Endothelial cell (in vitro differentiated cells): ENCODE results near the gene LPCAT2. TPM values are rescaled to one million over a fixed set of nuclear protein-coding genes. Genes with fewer than 3 reads are reported as not detected.

Experiments
- DNase-seq: peaks from one replicate; pipeline ENCODE4 v3.0.0; 2021; ENCODE audit warnings: low spot score
- H3K27ac Mint-ChIP-seq: one replicate; pipeline ENCODE4 v1.8.0; 2021; ENCODE audit warnings: mixed read lengths, inconsistent platforms; ENCODE audit not compliant: unreplicated experiment
- H3K27me3 Mint-ChIP-seq: one replicate; pipeline ENCODE4 v1.8.0; 2021; ENCODE audit warnings: mild to moderate bottlenecking, moderate library complexity, mixed read lengths, inconsistent platforms; ENCODE audit not compliant: unreplicated experiment
- H3K36me3 Mint-ChIP-seq: one replicate; pipeline ENCODE4 v1.8.0; 2021; ENCODE audit warnings: mild to moderate bottlenecking, low read depth, mixed read lengths, inconsistent platforms; ENCODE audit not compliant: unreplicated experiment
- H3K4me1 Mint-ChIP-seq: one replicate; pipeline ENCODE4 v1.8.0; 2021; ENCODE audit warnings: mild to moderate bottlenecking, mixed read lengths, inconsistent platforms; ENCODE audit not compliant: unreplicated experiment
- H3K4me3 Mint-ChIP-seq: one replicate; pipeline ENCODE4 v1.8.0; 2021; ENCODE audit warnings: mild to moderate bottlenecking, mixed read lengths, inconsistent platforms; ENCODE audit not compliant: unreplicated experiment
- H3K9me3 Mint-ChIP-seq: one replicate; pipeline ENCODE4 v1.8.0; 2021; ENCODE audit warnings: mixed read lengths, inconsistent platforms; ENCODE audit not compliant: unreplicated experiment
- total RNA-seq: library from RNA; stranded (reverse); fragmentation: NEBNext Ultra II Directional; extraction: Animal tissue kit (Norgen Biotek cat#: 25700); gene quantifications from one replicate; pipeline ENCODE4 v1.2.1, GENCODE V29; 2021; ENCODE audit not compliant: unreplicated experiment
- TF ChIP-seq, protein P1 (sequence below): fragments of 200-600 bp; sonication (generic); IDR thresholded peaks from one replicate; pipeline ENCODE4 v1.5.0; 2021; ENCODE audit warnings: antibody characterized with exemption; ENCODE audit not compliant: unreplicated experiment

Gene LPCAT2
- total RNA-seq, 1 donor from 2014 or later: 25.5 TPM

DNA sequence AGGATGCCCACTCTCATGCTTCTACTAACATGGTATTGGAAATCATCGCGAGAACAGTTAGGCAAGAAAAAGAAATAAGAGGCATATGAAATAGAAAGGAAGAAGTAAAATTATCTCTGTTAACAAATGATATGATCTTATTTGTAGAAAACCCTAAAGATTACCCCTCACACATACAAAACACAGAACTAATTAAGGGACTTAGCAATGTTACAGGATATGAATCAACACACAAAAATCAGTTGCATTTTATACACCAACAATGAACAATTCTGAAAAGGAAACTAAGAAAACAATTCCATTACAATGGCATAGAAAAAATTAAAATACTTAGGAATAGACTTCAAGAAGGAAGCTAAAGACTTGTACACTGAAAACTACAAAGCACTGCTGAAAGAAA, 54.9 kb downstream of the LPCAT2 start:
- H3K36me3 Mint-ChIP-seq: peaks cover 11% of the 10 kb centered on the region
- no peaks in the 10 kb centered on the region for H3K9me3 Mint-ChIP-seq
- no peak for DNase-seq
- no peak overlapping the region for H3K4me3 Mint-ChIP-seq
- peaks cover 18% of the 10 kb centered on the region for H3K4me1 Mint-ChIP-seq
- H3K27me3 Mint-ChIP-seq: no peaks in the 10 kb centered on the region
- TF ChIP-seq, protein P1, sequence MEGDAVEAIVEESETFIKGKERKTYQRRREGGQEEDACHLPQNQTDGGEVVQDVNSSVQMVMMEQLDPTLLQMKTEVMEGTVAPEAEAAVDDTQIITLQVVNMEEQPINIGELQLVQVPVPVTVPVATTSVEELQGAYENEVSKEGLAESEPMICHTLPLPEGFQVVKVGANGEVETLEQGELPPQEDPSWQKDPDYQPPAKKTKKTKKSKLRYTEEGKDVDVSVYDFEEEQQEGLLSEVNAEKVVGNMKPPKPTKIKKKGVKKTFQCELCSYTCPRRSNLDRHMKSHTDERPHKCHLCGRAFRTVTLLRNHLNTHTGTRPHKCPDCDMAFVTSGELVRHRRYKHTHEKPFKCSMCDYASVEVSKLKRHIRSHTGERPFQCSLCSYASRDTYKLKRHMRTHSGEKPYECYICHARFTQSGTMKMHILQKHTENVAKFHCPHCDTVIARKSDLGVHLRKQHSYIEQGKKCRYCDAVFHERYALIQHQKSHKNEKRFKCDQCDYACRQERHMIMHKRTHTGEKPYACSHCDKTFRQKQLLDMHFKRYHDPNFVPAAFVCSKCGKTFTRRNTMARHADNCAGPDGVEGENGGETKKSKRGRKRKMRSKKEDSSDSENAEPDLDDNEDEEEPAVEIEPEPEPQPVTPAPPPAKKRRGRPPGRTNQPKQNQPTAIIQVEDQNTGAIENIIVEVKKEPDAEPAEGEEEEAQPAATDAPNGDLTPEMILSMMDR: no peak
- no peak overlapping the region for H3K27ac Mint-ChIP-seq

DNA sequence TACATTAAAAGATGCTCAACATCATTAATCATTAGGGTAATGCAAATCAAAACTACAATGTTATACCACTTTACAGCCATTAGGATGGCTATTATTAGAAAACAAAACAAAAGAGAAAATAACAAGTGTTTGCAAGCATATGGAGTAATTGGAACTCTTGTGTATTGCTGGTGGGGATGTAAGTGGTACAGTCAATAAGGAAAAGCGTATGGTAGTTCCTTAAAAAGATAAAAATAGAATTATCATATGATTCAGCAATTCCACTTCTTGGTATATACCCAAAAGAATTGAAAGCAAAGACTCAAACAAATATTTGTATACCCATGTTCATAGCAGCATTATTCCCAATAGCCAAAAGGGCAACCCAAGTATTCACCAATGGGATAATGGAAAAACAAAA, 56.2 kb downstream of the LPCAT2 start:
- TF ChIP-seq, protein P1: no peak
- Mint-ChIP-seq H3K36me3 (peaks cover 11% of the 10 kb centered on the region), H3K4me3 (no peak overlapping the region), H3K27ac (no peak overlapping the region), H3K9me3 (no peaks in the 10 kb centered on the region), H3K4me1 (peaks cover 15% of the 10 kb centered on the region), H3K27me3 (no peaks in the 10 kb centered on the region)
- no peak for DNase-seq

DNA sequence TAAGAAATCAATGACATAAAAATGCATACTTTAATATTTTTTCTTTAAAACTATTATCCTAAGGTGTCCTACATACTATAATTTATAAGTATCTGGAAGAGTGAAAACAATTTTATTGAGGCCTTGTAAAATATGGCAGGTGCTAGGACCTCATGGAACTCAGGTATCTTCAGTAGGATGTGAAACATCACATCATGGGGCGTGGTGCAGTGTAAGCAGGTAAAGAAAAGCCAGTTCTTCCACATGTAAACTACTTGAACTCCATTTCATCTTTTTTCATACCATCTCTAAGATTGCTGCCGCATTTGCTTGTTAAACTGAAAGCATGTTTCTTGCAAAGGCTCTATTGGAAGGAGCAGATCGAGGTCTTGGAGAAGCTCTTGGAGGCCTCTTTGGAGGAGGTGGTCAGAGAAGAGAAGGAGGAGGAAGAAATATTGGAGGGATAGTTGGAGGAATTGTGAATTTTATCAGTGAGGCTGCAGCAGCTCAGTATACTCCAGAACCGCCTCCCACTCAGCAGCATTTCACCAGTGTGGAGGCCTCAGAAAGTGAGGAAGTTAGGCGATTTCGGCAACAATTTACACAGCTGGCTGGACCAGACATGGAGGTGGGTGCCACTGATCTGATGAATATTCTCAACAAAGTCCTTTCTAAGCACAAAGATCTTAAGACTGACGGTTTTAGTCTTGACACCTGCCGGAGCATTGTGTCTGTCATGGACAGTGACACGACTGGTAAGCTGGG, 57.7 kb downstream of the LPCAT2 start, which contains the start of gene CAPNS2:
Gene CAPNS2, plus strand, starts transcription at position 253 of the 744 bp plus-strand sequence. Its CDS starts 73 bp downstream, at position 326.
- TF ChIP-seq, protein P1: no peak
- H3K4me1 Mint-ChIP-seq: peaks cover 18% of the 10 kb centered on the region
- no peak for DNase-seq
- H3K4me3 Mint-ChIP-seq: no peak within 1 kb of the TSS
- no peaks in the 10 kb centered on the region for H3K9me3 Mint-ChIP-seq
- peaks cover 11% of the 10 kb centered on the region for H3K36me3 Mint-ChIP-seq
- no peak within 1 kb of the TSS for H3K27ac Mint-ChIP-seq
- H3K27me3 Mint-ChIP-seq: no peaks in the 10 kb centered on the region

DNA sequence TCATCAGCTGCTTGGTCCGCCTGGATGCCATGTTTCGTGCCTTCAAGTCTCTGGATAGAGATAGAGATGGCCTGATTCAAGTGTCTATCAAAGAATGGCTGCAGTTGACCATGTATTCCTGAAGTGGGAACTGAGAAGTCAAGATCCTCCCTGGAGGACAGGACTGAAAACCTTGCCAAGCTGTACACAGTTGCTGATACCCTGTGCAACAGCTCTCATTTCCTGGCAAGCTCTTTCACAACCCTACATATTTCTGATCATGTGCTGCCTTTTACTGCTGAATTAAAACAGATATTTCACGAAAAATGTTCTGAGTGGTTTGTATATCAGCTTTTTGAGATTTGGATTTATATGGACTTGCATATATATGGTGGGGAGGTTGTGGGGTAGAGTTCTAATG, 58.5 kb downstream of the LPCAT2 start:
- no peaks in the 10 kb centered on the region for H3K27me3 Mint-ChIP-seq
- H3K36me3 Mint-ChIP-seq: peaks cover 11% of the 10 kb centered on the region
- TF ChIP-seq, protein P1: no peak
- H3K4me1 Mint-ChIP-seq: peaks cover 18% of the 10 kb centered on the region
- H3K27ac Mint-ChIP-seq: no peak overlapping the region
- H3K9me3 Mint-ChIP-seq: no peaks in the 10 kb centered on the region
- H3K4me3 Mint-ChIP-seq: no peak overlapping the region
- no peak for DNase-seq

DNA sequence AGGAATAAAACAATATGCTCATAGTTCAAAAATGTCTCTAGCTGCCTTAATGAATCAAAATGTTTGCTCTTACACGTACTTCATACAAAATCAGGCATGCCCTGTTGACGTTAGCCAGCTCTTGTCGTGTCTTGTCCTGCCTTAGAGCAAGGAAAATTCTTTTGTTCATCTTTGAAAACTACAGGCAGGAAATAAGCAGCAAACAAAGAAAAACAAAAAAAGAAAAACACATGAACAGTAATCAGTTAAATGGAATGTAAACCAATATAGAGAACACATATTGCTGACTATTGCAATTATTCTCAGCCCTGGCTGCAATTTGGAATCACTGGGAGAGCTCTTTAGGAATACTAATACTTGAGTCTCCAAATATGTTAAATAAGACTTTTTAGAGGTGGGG, 59.3 kb downstream of the LPCAT2 start:
- Mint-ChIP-seq H3K36me3 (peaks cover 11% of the 10 kb centered on the region), H3K4me1 (peaks cover 24% of the 10 kb centered on the region), H3K4me3 (no peak overlapping the region), H3K9me3 (no peaks in the 10 kb centered on the region), H3K27me3 (no peaks in the 10 kb centered on the region), H3K27ac (no peak overlapping the region)
- TF ChIP-seq, protein P1: no peak
- DNase-seq: no peak
